GM21528 (cell line): Measurements from ENCODE around the gene CYP2R1.

Source experiments
- ATAC-seq: cut with Tn5 transposase; IDR thresholded peaks from one replicate; pipeline ENCODE4 v1.9.1; 2021; ENCODE audit warnings: mild to moderate bottlenecking, moderate library complexity; ENCODE audit not compliant: unreplicated experiment, low FRiP score

Gene CYP2R1

GRCh38 chr11:14835496-14836492, 56.2 kb downstream of the CYP2R1 start:
- ATAC-seq = no peak
